Measurements from ENCODE around the gene PSMD1. TPM values are rescaled to one million over a fixed set of nuclear protein-coding genes. Genes with fewer than 3 reads are reported as not detected.

PSMD1 gene
- total and polyA plus RNA-seq, 2 experiments from 2014 or later = 148 to 177 TPM

- H3K27ac ChIP-seq (ENCODE audit: low read depth) = no peak overlapping the region
- H3K4me3 ChIP-seq = no peak overlapping the region
- H3K4me2 ChIP-seq = no peak overlapping the region
- H2AFZ ChIP-seq = no peak overlapping the region
- no peaks in the 10 kb centered on the region for H3F3A ChIP-seq (replicated peaks; ENCODE audit: low read depth)
- peaks cover 8% of the 10 kb centered on the region for H3K79me2 ChIP-seq (replicated peaks; ENCODE audit: insufficient read depth)
- no peaks in the 10 kb centered on the region for H3K9me2 ChIP-seq (ENCODE audit: insufficient read depth)
- no peak for TF ChIP-seq REST (IDR thresholded peaks at IDR 0.05; ENCODE audit: unreplicated experiment)
- no peak for TF ChIP-seq ZNF114 (CRISPR knock-in tag; IDR thresholded peaks at IDR 0.05)
- no peaks in the 10 kb centered on the region for H3K27me3 ChIP-seq (ENCODE audit: insufficient read depth)
- Mint-ChIP-seq H3K27ac (no peak overlapping the region), H3K9me3 (peaks cover 30% of the 10 kb centered on the region), H3K4me3 (no peak overlapping the region), H3K27me3 (ENCODE audit: insufficient read depth, low read depth, poor library complexity) (peaks cover 3% of the 10 kb centered on the region), H3K36me3 (ENCODE audit: low read depth) (peaks cover 49% of the 10 kb centered on the region), H3K4me1 (no peaks in the 10 kb centered on the region; the same call in 2 of the 3 replicates)
- no peaks in the 10 kb centered on the region for H3K4me1 ChIP-seq (ENCODE audit: insufficient read depth)
- ATAC-seq (no peak), DNase-seq (ENCODE audit: low spot score) (no peak)
- H3K36me3 ChIP-seq (ENCODE audit: insufficient read depth) = peaks cover 28% of the 10 kb centered on the region
- H4K20me1 ChIP-seq (replicated peaks; ENCODE audit: insufficient read depth) = 0 out of 2 replicates have a peak, but pooled peaks cover 6% of the 10 kb centered on the region
Measured at GRCh38 chr2:231102772-231103171, 46.1 kb downstream of the PSMD1 start.

GRCh38 chr2:231104115-231104713 is 47.5 kb downstream of the PSMD1 start:
- Histone ChIP-seq H3K36me3 (ENCODE audit: insufficient read depth) (peaks cover 16% of the 10 kb centered on the region), H3K9me2 (ENCODE audit: insufficient read depth) (no peaks in the 10 kb centered on the region), H3K4me3 (no peak overlapping the region), H3F3A (replicated peaks; ENCODE audit: low read depth) (no peaks in the 10 kb centered on the region), H3K27ac (ENCODE audit: low read depth) (no peak overlapping the region), H3K4me2 (no peak overlapping the region), H3K27me3 (ENCODE audit: insufficient read depth) (no peaks in the 10 kb centered on the region), H3K79me2 (replicated peaks; ENCODE audit: insufficient read depth) (peaks cover 8% of the 10 kb centered on the region), H2AFZ (no peak overlapping the region), H3K4me1 (ENCODE audit: insufficient read depth) (no peaks in the 10 kb centered on the region), H4K20me1 (replicated peaks; ENCODE audit: insufficient read depth) (0 out of 2 replicates have a peak, but pooled peaks cover 6% of the 10 kb centered on the region)
- H3K9me3 Mint-ChIP-seq = peaks cover 18% of the 10 kb centered on the region
- peaks cover 42% of the 10 kb centered on the region for H3K36me3 Mint-ChIP-seq (ENCODE audit: low read depth)
- DNase-seq (ENCODE audit: low spot score) (peak; percentile 78), ATAC-seq (peak; percentile 71)
- peaks cover 3% of the 10 kb centered on the region for H3K27me3 Mint-ChIP-seq (ENCODE audit: insufficient read depth, low read depth, poor library complexity)
- no peak overlapping the region for H3K4me3 Mint-ChIP-seq
- no peaks in the 10 kb centered on the region; the same call in 2 of the 3 replicates for H3K4me1 Mint-ChIP-seq
- no peak for TF ChIP-seq EZH2phosphoT487 (IDR thresholded peaks at IDR 0.05; ENCODE audit: unreplicated experiment)
- no peak for TF ChIP-seq POLR2AphosphoS5 (IDR thresholded peaks at IDR 0.05; ENCODE audit: low read depth)
- TF ChIP-seq ETS1 (IDR thresholded peaks at IDR 0.05) = no peak
- no peak for TF ChIP-seq REST (IDR thresholded peaks at IDR 0.05; ENCODE audit: unreplicated experiment)
- TF ChIP-seq JUNB (IDR thresholded peaks at IDR 0.05; ENCODE audit: unreplicated experiment) = no peak
- peak; percentile 85 for TF ChIP-seq CTCF (conservative IDR thresholded peaks at IDR 0.05; ENCODE audit: low read depth in 2 of 2)
- TF ChIP-seq CREB1 (CRISPR knock-in tag; IDR thresholded peaks at IDR 0.05; ENCODE audit: low read depth) = no peak
- H3K27ac Mint-ChIP-seq = no peak overlapping the region

Data from GM23338 (cell line).